Smooth muscle cell (in vitro differentiated cells): ENCODE data around the gene ZNF554. TPM values are rescaled to one million over a fixed set of nuclear protein-coding genes. Genes with fewer than 3 reads are reported as not detected.

Source experiments
- DNase-seq: peaks from one replicate; lab custom pipeline; 2025; ENCODE audit not compliant: unreplicated experiment; lab: John Stamatoyannopoulos, UW
- H2AFZ ChIP-seq: fragments of 200-600 bp; sonication (generic); 2 replicates; pipeline ENCODE4 v1.6.0; 2016; ENCODE audit warnings: antibody characterized with exemption, low read depth, mild to moderate bottlenecking
- H3F3A ChIP-seq: fragments of 200-600 bp; sonication (generic); 2 replicates; pipeline ENCODE4 v1.6.0; 2017; ENCODE audit warnings: antibody characterized with exemption, low read depth
- H3K27ac ChIP-seq: fragments of 200-600 bp; sonication (generic); 2 replicates; pipeline ENCODE4 v1.5.1; 2016; ENCODE audit warnings: low read depth, mild to moderate bottlenecking
- H3K27me3 ChIP-seq: fragments of 200-600 bp; sonication (generic); 2 replicates; pipeline ENCODE4 v1.6.1; 2016; ENCODE audit warnings: low read depth, mild to moderate bottlenecking
- H3K36me3 ChIP-seq: fragments of 200-600 bp; sonication (generic); 2 replicates; pipeline ENCODE4 v1.5.1; 2016; ENCODE audit warnings: low read depth
- H3K4me1 ChIP-seq: fragments of 200-600 bp; sonication (generic); 2 replicates; pipeline ENCODE4 v1.5.1; 2016; ENCODE audit warnings: low read depth
- H3K4me2 ChIP-seq: fragments of 200-600 bp; sonication (generic); 2 replicates; pipeline ENCODE4 v1.6.0; 2016; ENCODE audit warnings: mild to moderate bottlenecking
- H3K4me3 ChIP-seq: fragments of 200-600 bp; sonication (generic); 2 replicates; pipeline ENCODE4 v1.5.1; 2016; ENCODE audit warnings: mild to moderate bottlenecking
- H3K79me2 ChIP-seq: fragments of 200-600 bp; sonication (generic); 2 replicates; pipeline ENCODE4 v1.6.0; 2016; ENCODE audit warnings: low read depth, mild to moderate bottlenecking
- H3K9ac ChIP-seq: fragments of 200-600 bp; sonication (generic); 2 replicates; pipeline ENCODE4 v1.6.0; 2016; ENCODE audit warnings: low read depth
- H3K9me3 ChIP-seq: fragments of 200-600 bp; sonication (generic); replicated peaks from 2 replicates; pipeline ENCODE4 v1.5.1; 2016; ENCODE audit warnings: low read depth
- H4K20me1 ChIP-seq: fragments of 200-600 bp; sonication (generic); 2 replicates; pipeline ENCODE4 v1.6.0; 2016; ENCODE audit warnings: low read depth
- CTCF ChIP-seq: fragments of 200-600 bp; sonication (generic); IDR thresholded peaks from 2 replicates; pipeline ENCODE4 v1.5.1; 2017; ENCODE audit warnings: borderline replicate concordance, mild to moderate bottlenecking, antibody characterized with exemption; ENCODE audit not compliant: insufficient read depth, poor library complexity, severe bottlenecking
- WGBS: methylation state at CpG from one replicate; pipeline ENCODE4 v1.1.7; 2016; ENCODE audit warnings: low lambda C conversion rate; 5-methylcytosine and 5-hydroxymethylcytosine counted together
- polyA plus RNA-seq: library from polyadenylated mRNA; unstranded; fragments of >200 nt; fragmentation: Nextera tagmentation; extraction: Ambion mirVana; gene quantifications from 2 replicates; pipeline ENCODE4 v1.2.1, GENCODE V29; 2016
- total RNA-seq: library from RNA; depleted of rRNA; stranded (reverse); fragments of >200 nt; gene quantifications from 2 replicates; pipeline ENCODE4 v1.2.3, GENCODE V29; 2014

The ZNF554 gene
- total and polyA plus RNA-seq, 2 experiments from 2014 or later, result 2.3 to 4.8 TPM

GRCh38 chr19:2822846-2823245 lies 3.2 kb downstream of the ZNF554 start:
- Histone ChIP-seq H3K4me1 (no peaks in the 10 kb centered on the region), H3K27ac (no peak overlapping the region), H3K27me3 (no peaks in the 10 kb centered on the region), H3F3A (no peaks in the 10 kb centered on the region), H2AFZ (no peak overlapping the region), H3K9ac (no peak overlapping the region), H3K4me3 (no peak overlapping the region), H4K20me1 (no peaks in the 10 kb centered on the region), H3K79me2 (peaks cover 5% of the 10 kb centered on the region), H3K36me3 (peaks cover 9% of the 10 kb centered on the region), H3K9me3 (peaks cover 6% of the 10 kb centered on the region), H3K4me2 (no peak overlapping the region)
- TF ChIP-seq CTCF, result no peak
- WGBS, result 93% methylated on average over 5 of the region's 5 CpGs
- no peak for DNase-seq

GRCh38 chr19:2823646-2824045 lies 4.0 kb downstream of the ZNF554 start:
- no peak overlapping the region for H2AFZ ChIP-seq
- no peaks in the 10 kb centered on the region for H3K4me1 ChIP-seq
- no peak overlapping the region for H3K4me2 ChIP-seq
- peaks cover 5% of the 10 kb centered on the region for H3K79me2 ChIP-seq
- TF ChIP-seq CTCF, result no peak
- DNase-seq, result no peak
- H3K9me3 ChIP-seq, result peaks cover 6% of the 10 kb centered on the region
- H3K4me3 ChIP-seq, result no peak overlapping the region
- 95% methylated on average over 9 of the region's 9 CpGs for WGBS
- no peaks in the 10 kb centered on the region for H3K27me3 ChIP-seq
- no peak overlapping the region for H3K27ac ChIP-seq
- no peaks in the 10 kb centered on the region for H4K20me1 ChIP-seq
- H3K9ac ChIP-seq, result no peak overlapping the region
- H3F3A ChIP-seq, result no peaks in the 10 kb centered on the region
- peaks cover 14% of the 10 kb centered on the region for H3K36me3 ChIP-seq

GRCh38 chr19:2824129-2824528 lies 4.5 kb downstream of the ZNF554 start:
- 73% methylated on average over 8 of the region's 8 CpGs for WGBS
- Histone ChIP-seq H3K4me1 (no peaks in the 10 kb centered on the region), H4K20me1 (no peaks in the 10 kb centered on the region), H2AFZ (no peak overlapping the region), H3K9ac (no peak overlapping the region), H3K27ac (no peak overlapping the region), H3K36me3 (peaks cover 14% of the 10 kb centered on the region), H3K9me3 (peaks cover 6% of the 10 kb centered on the region), H3K79me2 (peaks cover 5% of the 10 kb centered on the region), H3K4me3 (no peak overlapping the region), H3K4me2 (no peak overlapping the region), H3F3A (no peaks in the 10 kb centered on the region), H3K27me3 (no peaks in the 10 kb centered on the region)
- no peak for DNase-seq
- TF ChIP-seq CTCF, result no peak

GRCh38 chr19:2827022-2827421 lies 7.4 kb downstream of the ZNF554 start:
- no peak overlapping the region for H3K4me3 ChIP-seq
- no peaks in the 10 kb centered on the region for H3K4me1 ChIP-seq
- H3K4me2 ChIP-seq, result no peak overlapping the region
- peaks cover 17% of the 10 kb centered on the region for H3K9me3 ChIP-seq
- no peaks in the 10 kb centered on the region for H3F3A ChIP-seq
- no peak overlapping the region for H3K27ac ChIP-seq
- 100% methylated on average over 2 of the region's 2 CpGs for WGBS
- H3K27me3 ChIP-seq, result no peaks in the 10 kb centered on the region
- peaks cover 20% of the 10 kb centered on the region for H3K36me3 ChIP-seq
- no peaks in the 10 kb centered on the region for H3K79me2 ChIP-seq
- DNase-seq, result no peak
- H2AFZ ChIP-seq, result no peak overlapping the region
- no peak for TF ChIP-seq CTCF
- no peaks in the 10 kb centered on the region for H4K20me1 ChIP-seq
- H3K9ac ChIP-seq, result no peak overlapping the region
